ENCODE measurements around the gene AKAP3. TPM values are rescaled to one million over a fixed set of nuclear protein-coding genes. Genes with fewer than 3 reads are reported as not detected.
A peak's percentile ranks its signal among the peaks of the same experiment; 100 is the strongest.

The AKAP3 gene
- total and polyA plus RNA-seq, 7 donors: 0.36 to 2.4 (median 1.3) TPM

GRCh38 chr12:4569261-4569660, 79.6 kb downstream of the AKAP3 start:
- DNase-seq: no peak
- no peaks in the 10 kb centered on the region for H3K9me3 ChIP-seq
- TF ChIP-seq EP300 (IDR thresholded peaks at IDR 0.05): no peak
- TF ChIP-seq CTCF (IDR thresholded peaks at IDR 0.05): no peak
- no peak for TF ChIP-seq POLR2A (IDR thresholded peaks at IDR 0.05)
- TF ChIP-seq POLR2AphosphoS5 (IDR thresholded peaks at IDR 0.05): no peak
- no peak overlapping the region for H3K4me3 ChIP-seq
- WGBS, 2 donors: 93% methylated on average over 4 of the region's 4 CpGs
- no peaks in the 10 kb centered on the region for H3K36me3 ChIP-seq
- H3K27ac ChIP-seq: no peak overlapping the region
- H3K4me1 ChIP-seq: no peaks in the 10 kb centered on the region
- intact Hi-C loops (cut with DNase I): no loop called here
- peaks cover 0 to 4% (median 0%) of the 10 kb centered on the region in 3 donors for H3K27me3 ChIP-seq

GRCh38 chr12:4567073-4567881, 81.6 kb downstream of the AKAP3 start:
- Histone ChIP-seq H3K9me3 (no peaks in the 10 kb centered on the region), H3K27me3 (peaks cover 0 to 13% (median 0%) of the 10 kb centered on the region in 3 donors), H3K4me1 (peaks cover 0 to 3% (median 1%) of the 10 kb centered on the region in 4 donors), H3K4me3 (no peak overlapping the region), H3K27ac (peak overlapping the region in 2 of 4 donors; percentile 18 to 43), H3K36me3 (no peaks in the 10 kb centered on the region)
- intact Hi-C loops (cut with DNase I): no loop called here
- no peak for DNase-seq
- WGBS, 2 donors: 44 to 45% methylated on average over 3 of the region's 3 CpGs
- no peak for TF ChIP-seq POLR2A (IDR thresholded peaks at IDR 0.05)
- no peak for TF ChIP-seq POLR2AphosphoS5 (IDR thresholded peaks at IDR 0.05)
- no peak for TF ChIP-seq CTCF (IDR thresholded peaks at IDR 0.05)
- TF ChIP-seq EP300 (IDR thresholded peaks at IDR 0.05): no peak

- intact Hi-C loops (cut with DNase I): no loop called here
- Histone ChIP-seq H3K9me3 (no peaks in the 10 kb centered on the region), H3K4me1 (peaks cover 0 to 10% (median 5%) of the 10 kb centered on the region in 4 donors), H3K27me3 (peaks cover 0 to 15% (median 0%) of the 10 kb centered on the region in 3 donors), H3K36me3 (no peaks in the 10 kb centered on the region), H3K27ac (peak overlapping the region in 1 of 4 donors; percentile 36), H3K4me3 (no peak overlapping the region)
- WGBS, 2 donors: 72 to 85% methylated on average over 2 of the region's 2 CpGs
- DNase-seq: no peak
- TF ChIP-seq POLR2A (IDR thresholded peaks at IDR 0.05) (no peak), EP300 (IDR thresholded peaks at IDR 0.05) (no peak), POLR2AphosphoS5 (IDR thresholded peaks at IDR 0.05) (no peak), CTCF (IDR thresholded peaks at IDR 0.05) (no peak)
Observed at GRCh38 chr12:4566474-4566873, 82.4 kb downstream of the AKAP3 start.

Other genes starting within 250 kb of the AKAP3 start
- gene FGF6, start 203.2 kb downstream of the AKAP3 start, total RNA-seq: not detected
- gene FGF6, start 203.2 kb downstream of the AKAP3 start, polyA plus RNA-seq: not detected
- gene RAD51AP1, start 110.2 kb downstream of the AKAP3 start, total RNA-seq: 1 to 10 TPM in 3 of 4 donors, under 1 TPM in 1; 0.49 to 2.5 (median 1.5) TPM
- 1 to 10 TPM; 3.0 to 8.6 (median 7.3) TPM for gene RAD51AP1, start 110.2 kb downstream of the AKAP3 start, polyA plus RNA-seq
- 10 to 100 TPM; 24.1 to 63.5 (median 46.8) TPM for gene DYRK4, start 86.8 kb downstream of the AKAP3 start, total RNA-seq
- gene DYRK4, start 86.8 kb downstream of the AKAP3 start, polyA plus RNA-seq: 10 to 100 TPM; 22.5 to 36.0 (median 23.1) TPM
- gene NDUFA9, start 63 bp upstream of the AKAP3 start, total RNA-seq: 10 to 100 TPM; 21.3 to 41.1 (median 38.7) TPM
- 10 to 100 TPM; 52.2 to 99.8 (median 69.1) TPM for gene NDUFA9, start 63 bp upstream of the AKAP3 start, polyA plus RNA-seq
- 1 to 10 TPM; 1.1 to 3.6 (median 1.6) TPM for gene GALNT8, start 71.3 kb upstream of the AKAP3 start, total RNA-seq
- gene GALNT8, start 71.3 kb upstream of the AKAP3 start, polyA plus RNA-seq: 1 to 10 TPM; 2.8 to 8.1 (median 3.6) TPM